GM12873 (cell line): ENCODE measurements around the gene BAIAP3.

Source experiments
- TF ChIP-seq, protein P1 (sequence below): IDR thresholded peaks from 2 replicates; pipeline ENCODE4 v1.5.1; 2012; ENCODE audit warnings: low read depth, mild to moderate bottlenecking, moderate library complexity, low read length, control low read depth; ENCODE audit not compliant: insufficient read depth; ENCODE audit errors: missing control alignments

The BAIAP3 gene

DNA sequence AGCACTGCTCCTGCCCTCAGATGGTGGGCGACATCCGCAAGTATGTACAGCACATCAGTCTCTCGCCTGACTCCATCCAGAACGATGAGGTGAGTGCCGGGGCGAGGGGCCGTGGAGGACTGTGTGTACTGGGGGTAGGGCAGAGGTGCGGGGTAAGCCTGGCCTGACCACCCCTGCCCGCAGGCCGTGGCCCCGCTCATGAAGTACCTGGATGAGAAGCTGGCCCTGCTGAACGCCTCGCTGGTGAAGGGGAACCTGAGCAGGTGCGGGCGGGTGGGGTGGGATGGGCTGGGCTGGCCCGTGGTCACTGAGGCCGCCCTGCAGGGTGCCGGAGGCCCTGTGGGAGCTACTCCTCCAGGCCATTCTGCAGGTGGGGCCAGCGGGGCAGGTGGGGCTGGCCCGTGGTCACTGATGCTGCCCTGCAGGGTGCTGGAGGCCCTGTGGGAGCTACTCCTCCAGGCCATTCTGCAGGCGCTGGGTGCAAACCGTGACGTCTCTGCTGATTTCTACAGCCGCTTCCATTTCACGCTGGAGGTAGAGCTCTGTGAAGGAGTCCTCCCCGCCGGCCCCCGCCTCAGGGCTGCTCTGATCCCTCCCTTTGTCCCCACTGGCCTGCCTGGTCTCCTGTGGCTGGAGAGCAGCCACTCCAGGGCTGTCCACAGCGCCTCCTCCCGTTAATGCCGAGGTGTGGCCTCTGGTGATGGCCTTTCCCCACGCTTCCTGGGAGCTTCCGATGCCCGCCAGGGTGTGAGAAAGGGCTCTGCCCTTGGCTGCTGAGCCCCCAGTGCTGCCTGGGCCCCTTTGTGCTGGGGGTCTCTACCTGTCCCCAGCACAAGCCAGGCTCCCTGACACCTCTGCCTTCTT is 13.2 kb downstream of the BAIAP3 start:
- TF ChIP-seq, protein P1, sequence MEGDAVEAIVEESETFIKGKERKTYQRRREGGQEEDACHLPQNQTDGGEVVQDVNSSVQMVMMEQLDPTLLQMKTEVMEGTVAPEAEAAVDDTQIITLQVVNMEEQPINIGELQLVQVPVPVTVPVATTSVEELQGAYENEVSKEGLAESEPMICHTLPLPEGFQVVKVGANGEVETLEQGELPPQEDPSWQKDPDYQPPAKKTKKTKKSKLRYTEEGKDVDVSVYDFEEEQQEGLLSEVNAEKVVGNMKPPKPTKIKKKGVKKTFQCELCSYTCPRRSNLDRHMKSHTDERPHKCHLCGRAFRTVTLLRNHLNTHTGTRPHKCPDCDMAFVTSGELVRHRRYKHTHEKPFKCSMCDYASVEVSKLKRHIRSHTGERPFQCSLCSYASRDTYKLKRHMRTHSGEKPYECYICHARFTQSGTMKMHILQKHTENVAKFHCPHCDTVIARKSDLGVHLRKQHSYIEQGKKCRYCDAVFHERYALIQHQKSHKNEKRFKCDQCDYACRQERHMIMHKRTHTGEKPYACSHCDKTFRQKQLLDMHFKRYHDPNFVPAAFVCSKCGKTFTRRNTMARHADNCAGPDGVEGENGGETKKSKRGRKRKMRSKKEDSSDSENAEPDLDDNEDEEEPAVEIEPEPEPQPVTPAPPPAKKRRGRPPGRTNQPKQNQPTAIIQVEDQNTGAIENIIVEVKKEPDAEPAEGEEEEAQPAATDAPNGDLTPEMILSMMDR: no peak

DNA sequence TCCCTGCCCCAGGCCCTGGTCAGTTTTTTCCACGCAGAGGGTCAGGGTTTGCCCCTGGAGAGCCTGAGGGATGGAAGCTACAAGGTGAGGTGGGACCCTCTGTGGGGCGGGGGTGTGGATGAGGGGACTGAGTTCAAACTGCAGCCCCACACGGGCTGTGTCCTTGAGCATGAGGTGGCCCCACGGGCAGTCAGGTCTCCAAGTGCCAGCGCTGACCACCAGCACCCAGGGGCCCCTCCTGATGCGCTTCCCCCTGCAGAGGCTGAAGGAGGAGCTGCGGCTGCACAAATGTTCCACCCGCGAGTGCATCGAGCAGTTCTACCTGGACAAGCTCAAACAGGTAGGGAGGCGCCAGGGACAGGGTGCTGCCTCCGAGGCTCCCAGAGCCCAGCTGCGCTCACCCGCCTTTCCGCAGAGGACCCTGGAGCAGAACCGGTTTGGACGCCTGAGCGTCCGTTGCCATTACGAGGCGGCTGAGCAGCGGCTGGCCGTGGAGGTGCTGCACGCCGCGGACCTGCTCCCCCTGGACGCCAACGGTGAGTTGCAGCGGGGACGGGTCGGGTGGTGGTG is 13.9 kb downstream of the BAIAP3 start:
- TF ChIP-seq, protein P1: no peak

DNA sequence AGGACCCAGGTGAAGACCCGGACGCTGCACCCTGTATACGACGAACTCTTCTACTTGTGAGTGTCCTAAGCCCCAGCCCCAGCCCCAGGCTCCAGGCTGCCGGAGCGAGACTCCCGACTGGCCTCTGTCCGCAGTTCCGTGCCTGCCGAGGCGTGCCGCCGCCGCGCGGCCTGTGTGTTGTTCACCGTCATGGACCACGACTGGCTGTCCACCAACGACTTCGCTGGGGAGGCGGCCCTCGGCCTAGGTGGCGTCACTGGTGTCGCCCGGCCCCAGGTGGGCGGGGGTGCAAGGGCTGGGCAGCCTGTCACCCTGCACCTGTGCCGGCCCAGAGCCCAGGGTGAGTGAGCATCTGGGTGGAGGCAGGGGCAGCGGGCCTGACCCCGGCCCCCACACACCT is 14.5 kb downstream of the BAIAP3 start:
- TF ChIP-seq, protein P1: no peak

DNA sequence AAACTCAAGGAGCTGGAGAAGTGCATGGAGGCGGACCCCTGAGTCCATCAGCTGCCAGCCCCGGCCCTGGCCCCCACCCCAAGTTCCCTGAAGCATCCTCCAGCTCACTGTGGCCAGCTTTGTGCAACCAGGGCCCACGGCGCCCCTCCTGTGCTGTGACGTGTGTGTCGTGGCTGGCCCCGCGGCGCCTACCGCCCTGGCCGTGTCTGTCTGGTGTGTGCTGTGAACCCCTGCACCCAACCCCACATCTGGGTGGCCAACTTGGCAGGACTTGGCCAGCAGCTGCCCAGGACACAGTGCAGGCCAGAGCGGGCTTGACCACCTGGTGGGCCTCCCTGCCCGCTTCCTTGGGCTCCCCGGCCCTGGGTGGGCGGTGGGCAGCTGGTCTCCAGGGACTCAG is 15.0 kb downstream of the BAIAP3 start:
- TF ChIP-seq, protein P1: no peak

DNA sequence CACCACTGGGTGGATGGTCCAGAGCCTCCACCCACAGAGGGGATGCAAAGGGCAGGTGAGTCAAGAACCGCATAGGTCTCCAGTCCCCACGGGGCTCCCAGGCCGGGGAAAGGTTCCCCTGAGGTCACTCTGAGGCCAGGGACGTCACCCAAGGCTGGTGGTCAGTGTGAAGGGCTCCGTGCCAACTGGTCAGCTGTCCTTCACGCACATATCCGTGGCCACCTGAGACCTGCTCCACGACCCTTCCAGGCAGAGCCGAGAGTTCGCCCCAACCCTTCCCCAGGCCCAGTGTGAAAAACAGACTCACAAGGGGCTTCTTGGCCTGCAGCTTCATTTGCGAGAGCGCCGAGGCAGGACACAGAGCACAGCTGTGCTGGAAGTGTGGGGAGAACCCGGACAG is 15.5 kb downstream of the BAIAP3 start:
- TF ChIP-seq, protein P1: no peak

DNA sequence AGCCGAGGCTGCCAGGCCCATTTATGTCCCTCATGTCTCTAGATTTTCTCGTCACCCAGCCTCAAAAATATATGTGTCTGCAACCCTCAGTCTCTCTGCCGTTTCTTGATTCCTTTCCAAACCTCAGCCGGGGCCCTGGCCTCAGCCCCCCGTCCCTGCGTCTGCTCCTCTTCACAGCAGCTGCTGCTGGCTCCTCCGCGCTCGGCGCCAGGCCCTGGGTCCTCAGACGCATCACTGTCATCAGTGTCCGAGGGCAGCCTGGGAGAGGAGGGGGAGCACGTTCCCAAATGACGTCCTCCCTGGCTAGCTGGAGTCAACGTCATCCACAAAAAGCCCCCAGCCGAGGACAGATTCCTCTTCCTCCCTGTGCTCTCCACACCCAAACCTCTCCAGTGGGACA is 15.9 kb downstream of the BAIAP3 start:
- TF ChIP-seq, protein P1: no peak

DNA sequence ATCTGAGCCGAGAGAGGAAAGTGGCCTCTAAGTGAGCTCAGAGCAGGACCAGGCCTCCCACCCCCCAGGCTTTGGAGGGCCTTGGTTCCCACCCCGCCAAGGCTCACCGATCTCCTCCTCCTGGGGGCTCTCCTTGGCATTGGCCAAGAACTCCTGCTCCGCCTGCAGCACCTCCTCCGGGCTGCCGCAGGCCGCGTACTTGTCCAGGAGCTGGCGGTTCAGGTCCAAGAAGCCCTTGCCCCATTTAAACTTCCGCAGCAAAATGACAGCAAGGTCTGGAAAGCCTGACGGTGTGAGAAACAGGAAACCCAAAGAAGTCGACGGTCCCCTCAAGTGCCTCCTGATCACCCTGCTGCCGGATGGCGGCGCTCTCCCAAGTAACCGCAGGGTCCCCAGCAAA is 16.5 kb downstream of the BAIAP3 start:
- TF ChIP-seq, protein P1: no peak
